SK-N-SH (cell line): ENCODE data around the gene RRP8. TPM values are rescaled to one million over a fixed set of nuclear protein-coding genes. Genes with fewer than 3 reads are reported as not detected.

Source experiments
- CTCF ChIA-PET: fragments of 300-600, 350-600 bp; formaldehyde crosslinking; extraction: SDS; loops from one replicate; lab custom pipeline; 2021; lab: Yijun Ruan, JAX
- POLR2A ChIA-PET: fragments of 350-600 bp; sonication (Branson Sonifier 250); formaldehyde crosslinking; extraction: SDS; loops from one replicate; lab custom pipeline; 2020; ENCODE audit warnings: antibody characterized with exemption, inconsistent platforms; lab: Yijun Ruan, JAX
- DNase-seq: peaks from one replicate; pipeline ENCODE4 v3.0.0; 2012
- H2AFZ ChIP-seq: fragments of 200-600 bp; sonication (generic); 2 replicates; pipeline ENCODE4 v1.8.1; 2016; ENCODE audit warnings: antibody characterized with exemption, mild to moderate bottlenecking, low read depth
- H3F3A ChIP-seq: fragments of 200-600 bp; sonication (generic); replicated peaks from 2 replicates; pipeline ENCODE3; 2016; ENCODE audit warnings: antibody characterized with exemption, mild to moderate bottlenecking; ENCODE audit not compliant: insufficient read depth
- H3K27ac ChIP-seq, 2 experiments: fragments of 200-500 bp in 1 of 2; fragments of 200-600 bp in 1 of 2; sonication (Bioruptor generic) in 1 of 2; sonication (generic), shearing (Covaris generic) in 1 of 2; 2 replicates each; pipeline versions ENCODE4 v1.5.1 to v1.6.1; 2014 to 2016; ENCODE audit warnings: low read depth in 2 of 2, inconsistent platforms in 1 of 2, low read length in 1 of 2, mild to moderate bottlenecking in 1 of 2, mixed read lengths in 1 of 2
- H3K27me3 ChIP-seq: fragments of 200-600 bp; sonication (generic), shearing (Covaris generic); 2 replicates; pipeline ENCODE4 v1.6.1; 2016; ENCODE audit warnings: mixed run types; ENCODE audit not compliant: insufficient read depth
- H3K36me3 ChIP-seq, 2 experiments: fragments of 200-500 bp in 1 of 2; fragments of 200-600 bp in 1 of 2; sonication (Bioruptor generic) in 1 of 2; sonication (generic) in 1 of 2; replicated peaks in 1 of 2; 2 replicates each; pipeline versions ENCODE3 to v1.5.1; 2014 to 2016; ENCODE audit warnings: low read length in 1 of 2, mild to moderate bottlenecking in 1 of 2; ENCODE audit not compliant: insufficient read depth in 2 of 2, control insufficient read depth in 1 of 2
- H3K4me1 ChIP-seq, 2 experiments: fragments of 200-500 bp in 1 of 2; fragments of 200-600 bp in 1 of 2; sonication (Bioruptor generic) in 1 of 2; sonication (generic), shearing (Covaris generic) in 1 of 2; 2 replicates each; pipeline versions ENCODE4 v1.5.1 to v1.6.1; 2014 to 2016; ENCODE audit warnings: low read depth in 1 of 2, low read length in 1 of 2, mixed run types in 1 of 2; ENCODE audit not compliant: insufficient read depth in 2 of 2, control insufficient read depth in 1 of 2
- H3K4me2 ChIP-seq: fragments of 200-600 bp; sonication (generic), shearing (Covaris generic); 2 replicates; pipeline ENCODE4 v1.6.1; 2017; ENCODE audit warnings: mixed run types
- H3K4me3 ChIP-seq, 2 experiments: fragments of 200-500 bp in 1 of 2; fragments of 200-600 bp in 1 of 2; sonication (Bioruptor generic) in 1 of 2; sonication (generic), shearing (Covaris generic) in 1 of 2; 2 replicates each; pipeline versions ENCODE4 v1.5.1 to v1.8.1; 2014 to 2016; ENCODE audit warnings: low read depth in 2 of 2, inconsistent platforms in 1 of 2, low read length in 1 of 2, mild to moderate bottlenecking in 1 of 2, mixed read lengths in 1 of 2, moderate library complexity in 1 of 2
- H3K79me2 ChIP-seq: fragments of 200-600 bp; sonication (generic); 2 replicates; pipeline ENCODE4 v1.8.1; 2017; ENCODE audit warnings: mild to moderate bottlenecking; ENCODE audit not compliant: insufficient read depth
- H3K9ac ChIP-seq: fragments of 200-600 bp; sonication (generic); 2 replicates; pipeline ENCODE4 v1.6.1; 2017; ENCODE audit warnings: mixed run types
- H3K9me2 ChIP-seq: fragments of 200-600 bp; sonication (generic); 2 replicates; pipeline ENCODE4 v1.6.1; 2017; ENCODE audit warnings: mixed run types
- H3K9me3 ChIP-seq: fragments of 200-600 bp; sonication (generic); 2 replicates; pipeline ENCODE4 v1.6.1; 2017; ENCODE audit warnings: mixed run types, mild to moderate bottlenecking, moderate library complexity
- H4K20me1 ChIP-seq: fragments of 200-600 bp; sonication (generic); 2 replicates; pipeline ENCODE4 v1.6.1; 2017; ENCODE audit warnings: mild to moderate bottlenecking, mixed run types; ENCODE audit not compliant: insufficient read depth
- CHD2 ChIP-seq: fragments of 150-350 bp; IDR thresholded peaks from 2 replicates; pipeline ENCODE4 v1.6.1; 2018; ENCODE audit warnings: low read length; ENCODE audit not compliant: partially characterized antibody
- FOXJ3 ChIP-seq: sonication (generic); formaldehyde crosslinking; IDR thresholded peaks from 2 replicates; pipeline ENCODE4 v1.5.1; 2020; ENCODE audit warnings: mild to moderate bottlenecking, missing genetic modification reagents
- GABPA ChIP-seq: IDR thresholded peaks from 2 replicates; pipeline ENCODE4 v1.4.0; 2012; ENCODE audit warnings: low read depth, mild to moderate bottlenecking
- IRF3 ChIP-seq: fragments of 150-350 bp; IDR thresholded peaks from 2 replicates; pipeline ENCODE4 v1.6.1; 2016; ENCODE audit warnings: mild to moderate bottlenecking, low read depth, low read length
- MXI1 ChIP-seq: IDR thresholded peaks from 2 replicates; pipeline ENCODE4 v1.6.1; 2012; ENCODE audit warnings: mild to moderate bottlenecking, low read depth, low read length, improper control_type of control experiment
- NFIC ChIP-seq: IDR thresholded peaks from 2 replicates; pipeline ENCODE4 v1.4.0; 2012; ENCODE audit warnings: borderline replicate concordance
- NRF1 ChIP-seq: IDR thresholded peaks from 2 replicates; pipeline ENCODE4 v1.6.1; 2012; ENCODE audit warnings: low read depth, mild to moderate bottlenecking, low read length
- RFX5 ChIP-seq: IDR thresholded peaks from 2 replicates; pipeline ENCODE4 v1.6.1; 2012; ENCODE audit warnings: mild to moderate bottlenecking, improper control_type of control experiment, low read length
- TAF1 ChIP-seq: IDR thresholded peaks from 2 replicates; pipeline ENCODE4 v1.6.1; 2012; ENCODE audit warnings: low read depth, mild to moderate bottlenecking, low read length, moderate library complexity, borderline replicate concordance
- WGBS: methylation state at CpG from one replicate; pipeline ENCODE4 v1.1.6; 2017; ENCODE audit warnings: low lambda C conversion rate; 5-methylcytosine and 5-hydroxymethylcytosine counted together
- polyA plus RNA-seq, 3 experiments: library from polyadenylated mRNA; depleted of rRNA; stranded (reverse); fragments of >200 nt; gene quantifications; 2 replicates each; pipeline ENCODE4 v1.2.3, GENCODE V29; 2012
- TF ChIP-seq, protein P1 (sequence below): fragments of 200-600 bp; sonication (generic); IDR thresholded peaks from 2 replicates; pipeline ENCODE4 v1.6.1; 2017; ENCODE audit warnings: antibody characterized with exemption, mild to moderate bottlenecking, moderate library complexity
- TF ChIP-seq, protein P2 (sequence below): IDR thresholded peaks from 2 replicates; pipeline ENCODE4 v1.4.0; 2012; ENCODE audit warnings: low read depth, borderline replicate concordance

The RRP8 gene
- polyA plus RNA-seq, 1 of the 3 experiments (the other 2 are of a cell fraction), result 7.8 TPM

DNA sequence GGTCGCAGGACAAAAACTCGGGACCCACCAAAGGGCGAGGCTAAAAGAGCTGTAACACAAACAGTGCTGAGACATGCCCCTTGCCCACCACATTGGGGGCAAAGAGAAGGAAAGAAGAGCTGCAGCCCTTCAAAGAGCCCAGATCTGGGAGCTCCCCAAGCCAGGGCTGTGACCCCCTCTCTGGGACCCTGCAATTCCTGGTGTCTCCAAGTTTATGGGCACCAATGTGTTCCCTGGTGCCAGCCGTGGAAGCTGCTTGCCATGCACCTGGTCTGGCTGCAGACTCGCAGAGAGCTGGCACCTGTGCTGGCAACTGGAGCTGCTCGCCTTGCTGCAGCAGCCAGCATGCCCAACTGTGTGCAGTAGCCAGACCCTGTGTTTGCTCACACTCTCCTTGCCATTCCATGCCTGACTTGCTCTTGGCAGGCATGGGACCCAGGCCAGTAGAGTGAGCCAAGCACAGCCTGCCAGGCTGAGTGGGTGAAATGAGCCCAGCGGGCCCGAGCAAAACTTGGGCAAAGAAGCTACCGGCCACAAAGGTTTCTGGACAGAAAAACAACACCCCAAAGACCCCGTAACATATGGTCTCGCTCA is 16.0 kb downstream of the RRP8 start:
- H3K4me1 ChIP-seq, result peaks cover 8 to 11% of the 10 kb centered on the region in 2 experiments; a peak in 2 of 4 replicates
- DNase-seq, result no peak
- H3K9ac ChIP-seq, result no peak overlapping the region
- no peaks in the 10 kb centered on the region for H3K27me3 ChIP-seq
- POLR2A ChIA-PET, result no interaction called here
- no peak for TF ChIP-seq CHD2
- no peak for TF ChIP-seq MXI1
- no peak for TF ChIP-seq NFIC
- TF ChIP-seq GABPA, result no peak
- TF ChIP-seq, protein P1, sequence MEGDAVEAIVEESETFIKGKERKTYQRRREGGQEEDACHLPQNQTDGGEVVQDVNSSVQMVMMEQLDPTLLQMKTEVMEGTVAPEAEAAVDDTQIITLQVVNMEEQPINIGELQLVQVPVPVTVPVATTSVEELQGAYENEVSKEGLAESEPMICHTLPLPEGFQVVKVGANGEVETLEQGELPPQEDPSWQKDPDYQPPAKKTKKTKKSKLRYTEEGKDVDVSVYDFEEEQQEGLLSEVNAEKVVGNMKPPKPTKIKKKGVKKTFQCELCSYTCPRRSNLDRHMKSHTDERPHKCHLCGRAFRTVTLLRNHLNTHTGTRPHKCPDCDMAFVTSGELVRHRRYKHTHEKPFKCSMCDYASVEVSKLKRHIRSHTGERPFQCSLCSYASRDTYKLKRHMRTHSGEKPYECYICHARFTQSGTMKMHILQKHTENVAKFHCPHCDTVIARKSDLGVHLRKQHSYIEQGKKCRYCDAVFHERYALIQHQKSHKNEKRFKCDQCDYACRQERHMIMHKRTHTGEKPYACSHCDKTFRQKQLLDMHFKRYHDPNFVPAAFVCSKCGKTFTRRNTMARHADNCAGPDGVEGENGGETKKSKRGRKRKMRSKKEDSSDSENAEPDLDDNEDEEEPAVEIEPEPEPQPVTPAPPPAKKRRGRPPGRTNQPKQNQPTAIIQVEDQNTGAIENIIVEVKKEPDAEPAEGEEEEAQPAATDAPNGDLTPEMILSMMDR, result no peak
- TF ChIP-seq TAF1, result no peak
- TF ChIP-seq, protein P2, sequence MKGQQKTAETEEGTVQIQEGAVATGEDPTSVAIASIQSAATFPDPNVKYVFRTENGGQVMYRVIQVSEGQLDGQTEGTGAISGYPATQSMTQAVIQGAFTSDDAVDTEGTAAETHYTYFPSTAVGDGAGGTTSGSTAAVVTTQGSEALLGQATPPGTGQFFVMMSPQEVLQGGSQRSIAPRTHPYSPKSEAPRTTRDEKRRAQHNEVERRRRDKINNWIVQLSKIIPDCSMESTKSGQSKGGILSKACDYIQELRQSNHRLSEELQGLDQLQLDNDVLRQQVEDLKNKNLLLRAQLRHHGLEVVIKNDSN, result no peak
- no peak for TF ChIP-seq IRF3
- TF ChIP-seq FOXJ3 (CRISPR knock-in tag), result no peak
- TF ChIP-seq RFX5, result no peak
- TF ChIP-seq NRF1, result no peak
- peaks cover 12% of the 10 kb centered on the region for H3F3A ChIP-seq
- H3K4me3 ChIP-seq, result no peak overlapping the region
- 96% methylated on average over 10 of the region's 11 CpGs for WGBS
- no peak overlapping the region for H2AFZ ChIP-seq
- H3K9me2 ChIP-seq, result peaks cover 2% of the 10 kb centered on the region; the same call in 1 of the 2 replicates
- H3K9me3 ChIP-seq, result peaks cover 24% of the 10 kb centered on the region; the same call in 1 of the 2 replicates
- no peaks in the 10 kb centered on the region; the same call in 1 of the 2 replicates for H3K79me2 ChIP-seq
- 0 out of 2 replicates have a peak overlapping the region, but pooled peaks have one; percentile 23 for H3K4me2 ChIP-seq
- CTCF ChIA-PET, result interaction anchor here (0.9 to 1.5 kb wide), 6 partner anchors 12 to 208 kb away, joined by 3 to 5 read pairs (median 3); no protein-coding TSS in a partner anchor
- H3K36me3 ChIP-seq, result peaks cover 6 to 22% of the 10 kb centered on the region in 2 experiments
- H3K27ac ChIP-seq, result no peak overlapping the region
- H4K20me1 ChIP-seq, result no peaks in the 10 kb centered on the region
